ENCODE measurements around the gene PCAT7.
A peak's percentile ranks its signal among the peaks of the same experiment; 100 is the strongest.
"Not testable (repeated sequence)": the region's sequence is repeated elsewhere in the genome, so short reads cannot be mapped to it uniquely, and the experiment has no call there.

Gene PCAT7

GRCh38 chr9:94577036-94577435 lies 22.2 kb downstream of the PCAT7 start:
- H3K4me3 ChIP-seq (replicated peaks; ENCODE audit: low read depth, low read length), result no peak overlapping the region
- TF ChIP-seq, protein P1, sequence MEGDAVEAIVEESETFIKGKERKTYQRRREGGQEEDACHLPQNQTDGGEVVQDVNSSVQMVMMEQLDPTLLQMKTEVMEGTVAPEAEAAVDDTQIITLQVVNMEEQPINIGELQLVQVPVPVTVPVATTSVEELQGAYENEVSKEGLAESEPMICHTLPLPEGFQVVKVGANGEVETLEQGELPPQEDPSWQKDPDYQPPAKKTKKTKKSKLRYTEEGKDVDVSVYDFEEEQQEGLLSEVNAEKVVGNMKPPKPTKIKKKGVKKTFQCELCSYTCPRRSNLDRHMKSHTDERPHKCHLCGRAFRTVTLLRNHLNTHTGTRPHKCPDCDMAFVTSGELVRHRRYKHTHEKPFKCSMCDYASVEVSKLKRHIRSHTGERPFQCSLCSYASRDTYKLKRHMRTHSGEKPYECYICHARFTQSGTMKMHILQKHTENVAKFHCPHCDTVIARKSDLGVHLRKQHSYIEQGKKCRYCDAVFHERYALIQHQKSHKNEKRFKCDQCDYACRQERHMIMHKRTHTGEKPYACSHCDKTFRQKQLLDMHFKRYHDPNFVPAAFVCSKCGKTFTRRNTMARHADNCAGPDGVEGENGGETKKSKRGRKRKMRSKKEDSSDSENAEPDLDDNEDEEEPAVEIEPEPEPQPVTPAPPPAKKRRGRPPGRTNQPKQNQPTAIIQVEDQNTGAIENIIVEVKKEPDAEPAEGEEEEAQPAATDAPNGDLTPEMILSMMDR (IDR thresholded peaks at IDR 0.05; ENCODE audit: low read length, missing control alignments), result no peak
- DNase-seq (ENCODE audit: low read depth), result no peak

DNA sequence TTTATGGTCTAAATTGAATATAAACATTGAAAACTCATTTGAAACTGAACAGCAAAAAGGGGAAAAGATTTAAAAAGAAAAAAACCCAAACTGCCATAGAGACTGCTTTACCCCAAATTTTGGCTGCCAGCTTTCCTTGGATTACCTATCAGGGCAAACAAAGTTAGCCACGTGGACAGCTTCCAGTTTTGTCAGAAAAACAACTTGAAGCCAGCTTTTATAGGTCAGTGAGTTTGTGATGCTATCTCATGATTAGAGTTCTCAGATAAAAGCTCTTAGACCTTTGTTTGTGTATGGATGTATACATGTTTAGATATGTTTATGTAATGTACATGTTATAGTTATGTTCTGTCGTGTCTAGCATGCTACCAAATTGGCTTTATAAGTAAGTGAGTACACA lies 22.7 kb downstream of the PCAT7 start:
- DNase-seq (ENCODE audit: low read depth), result no peak
- no peak overlapping the region for H3K4me3 ChIP-seq (replicated peaks; ENCODE audit: low read depth, low read length)
- TF ChIP-seq, protein P1 (IDR thresholded peaks at IDR 0.05; ENCODE audit: low read length, missing control alignments), result no peak

DNA sequence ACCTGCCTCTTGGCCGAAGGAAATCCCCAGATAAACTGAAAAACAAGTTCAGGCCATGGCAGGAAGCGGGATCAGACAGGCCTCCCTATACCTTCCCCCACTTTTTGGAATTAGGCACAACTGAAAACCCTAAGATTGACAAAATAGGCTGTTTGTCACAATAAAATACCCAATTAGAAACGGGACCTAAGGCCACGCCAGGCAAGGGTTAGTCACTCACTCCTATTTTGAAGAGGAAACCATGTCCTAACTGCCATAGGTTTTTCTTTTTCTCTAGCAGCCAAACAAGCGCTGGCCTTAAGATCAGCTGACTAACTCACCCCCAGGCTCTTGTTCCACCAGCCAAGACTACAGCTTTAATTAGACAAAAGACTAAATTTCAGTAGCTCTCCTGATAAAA lies 26.8 kb downstream of the PCAT7 start:
- no peak for DNase-seq (ENCODE audit: low read depth)
- TF ChIP-seq, protein P1 (IDR thresholded peaks at IDR 0.05; ENCODE audit: low read length, missing control alignments), result no peak
- H3K4me3 ChIP-seq (replicated peaks; ENCODE audit: low read depth, low read length), result no peak overlapping the region

- TF ChIP-seq, protein P1 (IDR thresholded peaks at IDR 0.05; ENCODE audit: low read length, missing control alignments), result no peak
- no peak for DNase-seq (ENCODE audit: low read depth)
- no peak overlapping the region for H3K4me3 ChIP-seq (replicated peaks; ENCODE audit: low read depth, low read length)
These were observed 29.7 kb downstream of the PCAT7 start for GRCh38 chr9:94584555-94584954.

DNA sequence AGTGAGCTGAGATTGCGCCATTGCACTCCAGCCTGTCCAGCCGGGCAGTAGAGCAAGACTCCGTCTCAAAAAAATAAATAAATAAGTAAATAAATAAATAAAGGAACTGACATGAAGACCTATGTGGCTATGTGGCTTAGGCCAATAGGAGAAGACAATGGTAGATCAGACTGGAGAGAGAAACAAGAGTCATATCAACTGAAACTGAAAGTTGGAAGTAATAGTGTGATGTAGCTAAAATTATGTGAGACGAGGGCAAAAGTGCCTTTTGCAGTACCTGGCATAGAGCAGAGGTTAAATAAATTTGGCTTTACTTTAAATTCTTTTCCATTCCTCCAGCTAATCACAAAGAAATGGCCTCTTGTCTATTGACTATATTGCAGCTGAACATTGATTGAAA lies 31.4 kb downstream of the PCAT7 start:
- no peak for DNase-seq (ENCODE audit: low read depth)
- H3K4me3 ChIP-seq (replicated peaks; ENCODE audit: low read depth, low read length), result no peak overlapping the region
- TF ChIP-seq, protein P1 (IDR thresholded peaks at IDR 0.05; ENCODE audit: low read length, missing control alignments), result no peak

GRCh38 chr9:94586814-94587213 lies 31.9 kb downstream of the PCAT7 start:
- H3K4me3 ChIP-seq (replicated peaks; ENCODE audit: low read depth, low read length), result no peak overlapping the region
- peak; percentile 54 for DNase-seq (ENCODE audit: low read depth)
- TF ChIP-seq, protein P1 (IDR thresholded peaks at IDR 0.05; ENCODE audit: low read length, missing control alignments), result no peak

GRCh38 chr9:94588681-94589080 lies 33.8 kb downstream of the PCAT7 start:
- no peak for DNase-seq (ENCODE audit: low read depth)
- H3K4me3 ChIP-seq (replicated peaks; ENCODE audit: low read depth, low read length), result no peak overlapping the region

DNA sequence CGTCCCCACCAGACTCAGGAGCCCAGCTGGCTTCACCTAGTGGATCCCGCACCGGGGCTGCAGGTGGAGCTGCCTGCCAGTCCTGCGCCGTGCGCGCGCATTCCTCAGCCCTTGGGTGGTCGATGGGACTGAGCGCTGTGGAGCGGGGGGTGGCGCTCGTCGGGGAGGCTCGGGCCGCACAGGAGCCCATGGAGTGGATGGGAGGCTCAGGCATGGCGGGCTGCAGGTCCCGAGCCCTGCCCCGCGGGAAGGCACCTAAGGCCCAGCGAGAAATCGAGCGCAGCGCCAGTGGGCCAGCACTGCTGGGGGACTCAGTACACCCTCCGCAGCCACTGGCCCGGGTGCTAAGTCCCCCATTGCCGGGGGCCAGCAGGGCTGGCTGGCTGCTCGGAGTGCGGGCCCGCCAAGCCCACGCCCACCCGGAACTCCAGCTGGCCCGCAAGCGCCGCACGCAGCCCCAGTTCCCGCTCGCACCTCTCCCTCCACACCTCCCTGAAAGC lies 36.2 kb downstream of the PCAT7 start:
- H3K4me3 ChIP-seq (replicated peaks; ENCODE audit: low read depth, low read length); DNase-seq (ENCODE audit: low read depth): not testable (repeated sequence)

More at GRCh38 chr9:94588681-94589080, 33.8 kb downstream of the PCAT7 start:
- TF ChIP-seq, protein P1 (IDR thresholded peaks at IDR 0.05; ENCODE audit: low read length, missing control alignments), result no peak
